NOMO-1 (cell line): ENCODE results near the gene CPLX3.

Source experiments
- DNase-seq, 2 experiments: peaks; one replicate each; lab custom pipeline; 2025; ENCODE audit not compliant: unreplicated experiment in 2 of 2; lab: John Stamatoyannopoulos, UW

Gene CPLX3

GRCh38 chr15:74843891-74844299 lies 17.5 kb downstream of the CPLX3 start:
- DNase-seq: no peak

- DNase-seq: no peak
Observed at GRCh38 chr15:74844319-74845207, 18.1 kb downstream of the CPLX3 start.

- DNase-seq: no peak
Observed at GRCh38 chr15:74845208-74845568, 18.8 kb downstream of the CPLX3 start.

GRCh38 chr15:74845581-74845980 lies 19.2 kb downstream of the CPLX3 start:
- DNase-seq: no peak

GRCh38 chr15:74847432-74847831 lies 21.0 kb downstream of the CPLX3 start:
- DNase-seq: no peak

- DNase-seq: no peak
Observed at GRCh38 chr15:74850393-74850792, 24.0 kb downstream of the CPLX3 start.

- no peak for DNase-seq
Observed at GRCh38 chr15:74851960-74852359, 25.5 kb downstream of the CPLX3 start.

GRCh38 chr15:74854453-74855022 lies 28.1 kb downstream of the CPLX3 start:
- DNase-seq: no peak

GRCh38 chr15:74855857-74856256 lies 29.4 kb downstream of the CPLX3 start:
- DNase-seq: no peak

GRCh38 chr15:74856537-74856936 lies 30.1 kb downstream of the CPLX3 start:
- no peak for DNase-seq

- no peak for DNase-seq
Observed at GRCh38 chr15:74857082-74857655, 30.7 kb downstream of the CPLX3 start.

GRCh38 chr15:74857671-74858368 lies 31.4 kb downstream of the CPLX3 start:
- no peak for DNase-seq

- no peak for DNase-seq
Observed at GRCh38 chr15:74858369-74858740, 31.9 kb downstream of the CPLX3 start.

GRCh38 chr15:74863239-74864056 lies 37.0 kb downstream of the CPLX3 start:
- DNase-seq: no peak

- DNase-seq: no peak
Observed at GRCh38 chr15:74864296-74864695, 37.9 kb downstream of the CPLX3 start.

- DNase-seq: no peak
Observed at GRCh38 chr15:74865316-74865715, 38.9 kb downstream of the CPLX3 start.

GRCh38 chr15:74866090-74866489 lies 39.7 kb downstream of the CPLX3 start:
- DNase-seq: no peak

GRCh38 chr15:74867466-74868038 lies 41.1 kb downstream of the CPLX3 start:
- DNase-seq: no peak

GRCh38 chr15:74868059-74868458 lies 41.6 kb downstream of the CPLX3 start:
- peak; percentile 62 to 64 for DNase-seq

GRCh38 chr15:74869372-74869725 lies 42.9 kb downstream of the CPLX3 start:
- no peak for DNase-seq
